SU-DHL-6 (cell line): ENCODE data around the gene NRSN2.
"Not testable (repeated sequence)": the region's sequence is repeated elsewhere in the genome, so short reads cannot be mapped to it uniquely, and the experiment has no call there.

Experiments
- H2AFZ ChIP-seq: fragments of 200-600 bp; sonication (generic); 2 replicates; pipeline ENCODE4 v1.6.1; 2014; ENCODE audit warnings: low read depth, mild to moderate bottlenecking, moderate library complexity, mixed read lengths, antibody characterized with exemption, low read length; ENCODE audit not compliant: severe bottlenecking
- H3F3A ChIP-seq: fragments of 200-600 bp; shearing (Covaris generic); 2 replicates; pipeline ENCODE4 v1.6.0; 2016; ENCODE audit warnings: antibody characterized with exemption, mild to moderate bottlenecking; ENCODE audit not compliant: insufficient read depth
- H3K27ac ChIP-seq: fragments of 200-600 bp; sonication (generic); 2 replicates; pipeline ENCODE4 v1.5.1; 2016; ENCODE audit warnings: low read depth, mild to moderate bottlenecking, low read length, moderate library complexity, mixed read lengths
- H3K27me3 ChIP-seq: fragments of 200-600 bp; sonication (generic), shearing (Covaris generic); 2 replicates; pipeline ENCODE4 v1.6.0; 2014; ENCODE audit warnings: mild to moderate bottlenecking, low read length
- H3K36me3 ChIP-seq: fragments of 200-600 bp; sonication (generic); 2 replicates; pipeline ENCODE4 v1.6.1; 2014; ENCODE audit warnings: mild to moderate bottlenecking, low read length, mixed read lengths
- H3K4me2 ChIP-seq: fragments of 300-600, 200-600 bp; shearing (Covaris generic), sonication (generic); 2 replicates; pipeline ENCODE4 v1.6.0; 2014; ENCODE audit warnings: low read length, low read depth, mild to moderate bottlenecking; ENCODE audit not compliant: poor library complexity, severe bottlenecking
- H3K4me3 ChIP-seq: fragments of 200-600 bp; sonication (generic); 2 replicates; pipeline ENCODE4 v1.5.1; 2014; ENCODE audit warnings: antibody characterized with exemption, low read length, mild to moderate bottlenecking, mixed read lengths; ENCODE audit not compliant: insufficient read depth, poor library complexity, severe bottlenecking
- H3K79me2 ChIP-seq: fragments of 200-600 bp; sonication (generic); 2 replicates; pipeline ENCODE4 v1.6.1; 2014; ENCODE audit warnings: mild to moderate bottlenecking, low read length, moderate library complexity; ENCODE audit not compliant: insufficient read depth
- H3K9ac ChIP-seq: fragments of 200-600 bp; sonication (generic); 2 replicates; pipeline ENCODE4 v1.7.0; 2014; ENCODE audit warnings: mild to moderate bottlenecking, low read length
- H3K9me2 ChIP-seq: fragments of 200-600 bp; sonication (generic); replicated peaks from 2 replicates; pipeline ENCODE4 v1.6.1; 2014; ENCODE audit warnings: low read length; ENCODE audit not compliant: insufficient read depth
- H3K9me3 ChIP-seq: fragments of 200-600 bp; sonication (generic); 2 replicates; pipeline ENCODE4 v1.6.1; 2014; ENCODE audit warnings: low read length, mixed read lengths; ENCODE audit not compliant: insufficient read depth
- H4K20me1 ChIP-seq: fragments of 200-600 bp; sonication (generic); 2 replicates; pipeline ENCODE4 v1.6.1; 2014; ENCODE audit warnings: low read depth, mild to moderate bottlenecking, antibody characterized with exemption, low read length, moderate library complexity, mixed read lengths
- CTCF ChIP-seq: fragments of 200-600 bp; sonication (generic); IDR thresholded peaks from one replicate; pipeline ENCODE4 v1.5.1; 2017; ENCODE audit warnings: antibody characterized with exemption, mild to moderate bottlenecking, low read length, moderate library complexity; ENCODE audit not compliant: insufficient read depth, poor library complexity, severe bottlenecking
- EZH2phosphoT487 ChIP-seq: fragments of 200-600 bp; sonication (generic), shearing (Covaris generic); conservative IDR thresholded peaks from 2 replicates; pipeline ENCODE4 v1.6.1; 2018; ENCODE audit warnings: mild to moderate bottlenecking, antibody characterized with exemption, low read length, moderate library complexity, mixed read lengths

Gene NRSN2

GRCh38 chr20:389220-389619 is 42.3 kb downstream of the NRSN2 start:
- no peak for TF ChIP-seq CTCF
- TF ChIP-seq EZH2phosphoT487 = no peak
- Histone ChIP-seq H2AFZ (no peak overlapping the region), H3F3A (no peaks in the 10 kb centered on the region), H3K27ac (no peak overlapping the region), H3K27me3 (no peaks in the 10 kb centered on the region), H3K4me3 (no peak overlapping the region), H3K79me2 (no peaks in the 10 kb centered on the region), H3K9me2 (no peaks in the 10 kb centered on the region), H3K4me2 (no peak overlapping the region), H3K9me3 (no peaks in the 10 kb centered on the region), H3K9ac (no peak overlapping the region), H4K20me1 (no peaks in the 10 kb centered on the region), H3K36me3 (no peaks in the 10 kb centered on the region)

- H3K36me3 ChIP-seq = no peaks in the 10 kb centered on the region
- H3K4me3 ChIP-seq = no peak overlapping the region
- no peak overlapping the region for H3K4me2 ChIP-seq
- no peaks in the 10 kb centered on the region for H3F3A ChIP-seq
- no peaks in the 10 kb centered on the region for H3K9me2 ChIP-seq
- no peaks in the 10 kb centered on the region for H4K20me1 ChIP-seq
- no peak overlapping the region for H3K9ac ChIP-seq
- H3K27ac ChIP-seq = no peak overlapping the region
- H3K9me3 ChIP-seq = no peaks in the 10 kb centered on the region
- H3K79me2 ChIP-seq = no peaks in the 10 kb centered on the region
- no peaks in the 10 kb centered on the region for H3K27me3 ChIP-seq
- H2AFZ ChIP-seq = no peak overlapping the region
- TF ChIP-seq CTCF = no peak
- no peak for TF ChIP-seq EZH2phosphoT487
Measured at GRCh38 chr20:391041-391711, 44.3 kb downstream of the NRSN2 start.

- H3F3A ChIP-seq, H4K20me1 ChIP-seq, H3K4me2 ChIP-seq, H3K79me2 ChIP-seq, H3K27ac ChIP-seq, H3K9ac ChIP-seq, H2AFZ ChIP-seq, H3K36me3 ChIP-seq, H3K4me3 ChIP-seq, H3K9me2 ChIP-seq, H3K9me3 ChIP-seq, H3K27me3 ChIP-seq: not testable (repeated sequence)
Measured at GRCh38 chr20:393296-393695, 46.4 kb downstream of the NRSN2 start.

GRCh38 chr20:396252-396618 is 49.3 kb downstream of the NRSN2 start:
- Histone ChIP-seq H3K4me2 (no peak overlapping the region), H3K27ac (no peak overlapping the region), H3K4me3 (no peak overlapping the region), H2AFZ (no peak overlapping the region), H3F3A (no peaks in the 10 kb centered on the region), H3K36me3 (no peaks in the 10 kb centered on the region), H3K9ac (no peak overlapping the region), H4K20me1 (no peaks in the 10 kb centered on the region), H3K27me3 (no peaks in the 10 kb centered on the region), H3K9me2 (no peaks in the 10 kb centered on the region), H3K9me3 (no peaks in the 10 kb centered on the region), H3K79me2 (no peaks in the 10 kb centered on the region)
- TF ChIP-seq EZH2phosphoT487 (no peak), CTCF (no peak)
